GM20431 (cell line): ENCODE results near the gene MUC6.

ENCODE experiments used
- in situ Hi-C: fragments of 300-500 bp; cut with MseI, MboI; formaldehyde crosslinking; loops from one replicate; pipeline ENCODE4 v1.15.0; 2020; ENCODE audit warnings: low sequenced_read_pairs; ENCODE audit not compliant: unreplicated experiment

The MUC6 gene

GRCh38 chr11:996681-997080 lies 39.8 kb downstream of the MUC6 start:
- in situ Hi-C loops, result no loop called here

GRCh38 chr11:995752-996420 lies 40.6 kb downstream of the MUC6 start:
- in situ Hi-C loops, result no loop called here

GRCh38 chr11:995044-995751 lies 41.3 kb downstream of the MUC6 start:
- in situ Hi-C loops, result no loop called here

- in situ Hi-C loops, result no loop called here
These were observed 42.8 kb downstream of the MUC6 start for GRCh38 chr11:993632-994167.

GRCh38 chr11:992577-992976 lies 43.9 kb downstream of the MUC6 start:
- in situ Hi-C loops, result no loop called here

GRCh38 chr11:991711-992307 lies 44.7 kb downstream of the MUC6 start:
- in situ Hi-C loops, result no loop called here

GRCh38 chr11:991034-991433 lies 45.5 kb downstream of the MUC6 start:
- in situ Hi-C loops, result no loop called here

GRCh38 chr11:990101-990500 lies 46.4 kb downstream of the MUC6 start:
- in situ Hi-C loops, result no loop called here

- in situ Hi-C loops, result no loop called here
These were observed 48.8 kb downstream of the MUC6 start for GRCh38 chr11:987671-988070.

- in situ Hi-C loops, result no loop called here
These were observed 49.6 kb downstream of the MUC6 start for GRCh38 chr11:986952-987305.

GRCh38 chr11:986270-986951 lies 50.1 kb downstream of the MUC6 start:
- in situ Hi-C loops, result no loop called here

GRCh38 chr11:985848-986247 lies 50.7 kb downstream of the MUC6 start:
- in situ Hi-C loops, result no loop called here

- in situ Hi-C loops, result no loop called here
These were observed 51.1 kb downstream of the MUC6 start for GRCh38 chr11:985406-985805.

GRCh38 chr11:984546-984945 lies 52.0 kb downstream of the MUC6 start:
- in situ Hi-C loops, result no loop called here

GRCh38 chr11:981764-982163 lies 54.8 kb downstream of the MUC6 start:
- in situ Hi-C loops, result no loop called here

GRCh38 chr11:980438-981357 lies 55.8 kb downstream of the MUC6 start:
- in situ Hi-C loops, result no loop called here

- in situ Hi-C loops, result no loop called here
These were observed 57.7 kb downstream of the MUC6 start for GRCh38 chr11:978781-979180.

- in situ Hi-C loops, result no loop called here
These were observed 58.4 kb downstream of the MUC6 start for GRCh38 chr11:977830-978720.
